Neural cell (in vitro differentiated cells): ENCODE results near the gene PTOV1. TPM values are rescaled to one million over a fixed set of nuclear protein-coding genes. Genes with fewer than 3 reads are reported as not detected.

ENCODE experiments used
- H2AFZ ChIP-seq: fragments of 200-600, 300-800 bp; sonication (generic), shearing (Covaris generic); 2 replicates; pipeline ENCODE4 v1.6.0; 2014; ENCODE audit warnings: low read depth, mild to moderate bottlenecking, antibody characterized with exemption, low read length, moderate library complexity
- H3F3A ChIP-seq: fragments of 200-600 bp; shearing (Covaris generic); 2 replicates; pipeline ENCODE4 v1.6.1; 2016; ENCODE audit warnings: mild to moderate bottlenecking, moderate library complexity, mixed read lengths, antibody characterized with exemption, low read length; ENCODE audit not compliant: insufficient read depth, poor library complexity, severe bottlenecking
- H3K27ac ChIP-seq: fragments of 200-600, 300-800 bp; sonication (generic), shearing (Covaris generic); 2 replicates; pipeline ENCODE4 v1.5.1; 2014; ENCODE audit warnings: mild to moderate bottlenecking, low read length, moderate library complexity
- H3K27me3 ChIP-seq: fragments of 300-800, 200-600 bp; sonication (generic), shearing (Covaris generic); 2 replicates; pipeline ENCODE4 v1.6.0; 2014; ENCODE audit warnings: mild to moderate bottlenecking, low read depth, low read length, moderate library complexity; ENCODE audit not compliant: insufficient read depth
- H3K36me3 ChIP-seq: fragments of 300-800, 200-600 bp; sonication (generic), shearing (Covaris generic); 2 replicates; pipeline ENCODE4 v1.5.1; 2014; ENCODE audit warnings: mild to moderate bottlenecking, antibody characterized with exemption, low read length, moderate library complexity; ENCODE audit not compliant: insufficient read depth
- H3K4me2 ChIP-seq: fragments of 300-800, 200-600 bp; sonication (generic), shearing (Covaris generic); 2 replicates; pipeline ENCODE4 v1.6.0; 2014; ENCODE audit warnings: mild to moderate bottlenecking, low read length
- H3K4me3 ChIP-seq: fragments of 300-800, 200-600 bp; sonication (generic), shearing (Covaris generic); 2 replicates; pipeline ENCODE4 v1.5.1; 2014; ENCODE audit warnings: mild to moderate bottlenecking, low read length, moderate library complexity
- H3K79me2 ChIP-seq: fragments of 200-600 bp; shearing (Covaris generic); replicated peaks from 2 replicates; pipeline ENCODE4 v1.6.0; 2014; ENCODE audit warnings: mild to moderate bottlenecking, low read length, moderate library complexity; ENCODE audit not compliant: insufficient read depth
- H3K9ac ChIP-seq: fragments of 300-800, 200-600 bp; sonication (generic), shearing (Covaris generic); 2 replicates; pipeline ENCODE4 v1.6.1; 2016; ENCODE audit warnings: mild to moderate bottlenecking, low read length, mixed read lengths
- H3K9me2 ChIP-seq: fragments of 200-600 bp; shearing (Covaris generic); 2 replicates; pipeline ENCODE4 v1.6.1; 2016; ENCODE audit warnings: mild to moderate bottlenecking, low read length, mixed read lengths; ENCODE audit not compliant: insufficient read depth
- H3K9me3 ChIP-seq: fragments of 200-600, 300-800 bp; sonication (generic), shearing (Covaris generic); 2 replicates; pipeline ENCODE4 v1.6.1; 2016; ENCODE audit warnings: mild to moderate bottlenecking, mixed run types, low read length, moderate library complexity, mixed read lengths
- H4K20me1 ChIP-seq: fragments of 200-600 bp; shearing (Covaris generic); 2 replicates; pipeline ENCODE4 v1.6.1; 2016; ENCODE audit warnings: mild to moderate bottlenecking, mixed run types; ENCODE audit not compliant: insufficient read depth
- EP300 ChIP-seq: fragments of 450-650 bp; conservative IDR thresholded peaks from 2 replicates; pipeline ENCODE4 v1.6.1; 2014; ENCODE audit warnings: antibody characterized with exemption, mild to moderate bottlenecking, moderate library complexity; ENCODE audit not compliant: poor library complexity, severe bottlenecking
- EZH2 ChIP-seq: fragments of 200-600, 300-800 bp; shearing (Covaris generic), sonication (generic); IDR thresholded peaks from 2 replicates; pipeline ENCODE4 v1.6.1; 2014; ENCODE audit warnings: antibody characterized with exemption, low read length, borderline replicate concordance, mild to moderate bottlenecking; ENCODE audit not compliant: insufficient read depth, poor library complexity, severe bottlenecking
- MXI1 ChIP-seq: fragments of 450-650 bp; conservative IDR thresholded peaks from 2 replicates; pipeline ENCODE4 v1.6.1; 2014; ENCODE audit warnings: antibody characterized with exemption, mild to moderate bottlenecking; ENCODE audit not compliant: poor library complexity, severe bottlenecking
- POLR2AphosphoS5 ChIP-seq: IDR thresholded peaks from 2 replicates; pipeline ENCODE4 v1.6.1; 2012
- RAD21 ChIP-seq: fragments of 450-650 bp; conservative IDR thresholded peaks from 2 replicates; pipeline ENCODE4 v1.6.1; 2014; ENCODE audit warnings: antibody characterized with exemption, mild to moderate bottlenecking, moderate library complexity
- SMC3 ChIP-seq: fragments of 450-650 bp; conservative IDR thresholded peaks from 2 replicates; pipeline ENCODE4 v1.6.1; 2014; ENCODE audit warnings: antibody characterized with exemption, mild to moderate bottlenecking, moderate library complexity; ENCODE audit not compliant: poor library complexity
- TAF1 ChIP-seq: IDR thresholded peaks from 2 replicates; pipeline ENCODE4 v1.6.1; 2012; ENCODE audit warnings: low read depth
- polyA plus RNA-seq: library from polyadenylated mRNA; depleted of rRNA; stranded (reverse); fragments of >200 nt; gene quantifications from 2 replicates; pipeline ENCODE4 v1.2.3, GENCODE V29; 2014
- TF ChIP-seq, protein P1 (sequence below): IDR thresholded peaks from 2 replicates; pipeline ENCODE4 v1.6.1; 2012; ENCODE audit warnings: borderline replicate concordance
- TF ChIP-seq, protein P2 (sequence below): fragments of 450-650 bp; IDR thresholded peaks from 2 replicates; pipeline ENCODE4 v1.5.1; 2014; ENCODE audit warnings: antibody characterized with exemption, mild to moderate bottlenecking, moderate library complexity; ENCODE audit not compliant: poor library complexity, severe bottlenecking

PTOV1 gene
- polyA plus RNA-seq, 1 donor from 2014 or later: 199 TPM

DNA sequence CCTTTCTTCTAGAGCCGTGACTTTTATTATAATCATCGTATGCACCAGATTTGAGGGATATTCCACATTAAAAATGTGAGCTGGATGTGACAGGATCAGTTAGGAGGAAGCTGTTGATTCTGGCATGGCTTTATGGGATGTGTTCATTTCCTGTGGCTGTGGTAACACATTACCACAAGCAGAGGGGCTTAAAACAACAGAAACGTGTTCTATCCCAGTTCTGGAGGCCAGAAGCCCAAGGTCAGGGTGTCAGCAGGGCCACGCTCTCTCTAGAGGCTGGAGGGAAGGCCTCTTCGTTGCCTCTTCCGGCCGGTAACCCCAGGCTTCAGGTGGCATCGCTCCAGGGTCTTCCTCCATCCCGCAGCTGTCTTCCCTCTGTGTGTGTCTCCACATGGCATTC is 18.4 kb upstream of the PTOV1 start:
- TF ChIP-seq SMC3 (no peak), POLR2AphosphoS5 (no peak), EZH2 (no peak), RAD21 (no peak), EP300 (no peak), TAF1 (no peak), MXI1 (no peak)
- TF ChIP-seq, protein P1, sequence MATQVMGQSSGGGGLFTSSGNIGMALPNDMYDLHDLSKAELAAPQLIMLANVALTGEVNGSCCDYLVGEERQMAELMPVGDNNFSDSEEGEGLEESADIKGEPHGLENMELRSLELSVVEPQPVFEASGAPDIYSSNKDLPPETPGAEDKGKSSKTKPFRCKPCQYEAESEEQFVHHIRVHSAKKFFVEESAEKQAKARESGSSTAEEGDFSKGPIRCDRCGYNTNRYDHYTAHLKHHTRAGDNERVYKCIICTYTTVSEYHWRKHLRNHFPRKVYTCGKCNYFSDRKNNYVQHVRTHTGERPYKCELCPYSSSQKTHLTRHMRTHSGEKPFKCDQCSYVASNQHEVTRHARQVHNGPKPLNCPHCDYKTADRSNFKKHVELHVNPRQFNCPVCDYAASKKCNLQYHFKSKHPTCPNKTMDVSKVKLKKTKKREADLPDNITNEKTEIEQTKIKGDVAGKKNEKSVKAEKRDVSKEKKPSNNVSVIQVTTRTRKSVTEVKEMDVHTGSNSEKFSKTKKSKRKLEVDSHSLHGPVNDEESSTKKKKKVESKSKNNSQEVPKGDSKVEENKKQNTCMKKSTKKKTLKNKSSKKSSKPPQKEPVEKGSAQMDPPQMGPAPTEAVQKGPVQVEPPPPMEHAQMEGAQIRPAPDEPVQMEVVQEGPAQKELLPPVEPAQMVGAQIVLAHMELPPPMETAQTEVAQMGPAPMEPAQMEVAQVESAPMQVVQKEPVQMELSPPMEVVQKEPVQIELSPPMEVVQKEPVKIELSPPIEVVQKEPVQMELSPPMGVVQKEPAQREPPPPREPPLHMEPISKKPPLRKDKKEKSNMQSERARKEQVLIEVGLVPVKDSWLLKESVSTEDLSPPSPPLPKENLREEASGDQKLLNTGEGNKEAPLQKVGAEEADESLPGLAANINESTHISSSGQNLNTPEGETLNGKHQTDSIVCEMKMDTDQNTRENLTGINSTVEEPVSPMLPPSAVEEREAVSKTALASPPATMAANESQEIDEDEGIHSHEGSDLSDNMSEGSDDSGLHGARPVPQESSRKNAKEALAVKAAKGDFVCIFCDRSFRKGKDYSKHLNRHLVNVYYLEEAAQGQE: no peak
- TF ChIP-seq, protein P2, sequence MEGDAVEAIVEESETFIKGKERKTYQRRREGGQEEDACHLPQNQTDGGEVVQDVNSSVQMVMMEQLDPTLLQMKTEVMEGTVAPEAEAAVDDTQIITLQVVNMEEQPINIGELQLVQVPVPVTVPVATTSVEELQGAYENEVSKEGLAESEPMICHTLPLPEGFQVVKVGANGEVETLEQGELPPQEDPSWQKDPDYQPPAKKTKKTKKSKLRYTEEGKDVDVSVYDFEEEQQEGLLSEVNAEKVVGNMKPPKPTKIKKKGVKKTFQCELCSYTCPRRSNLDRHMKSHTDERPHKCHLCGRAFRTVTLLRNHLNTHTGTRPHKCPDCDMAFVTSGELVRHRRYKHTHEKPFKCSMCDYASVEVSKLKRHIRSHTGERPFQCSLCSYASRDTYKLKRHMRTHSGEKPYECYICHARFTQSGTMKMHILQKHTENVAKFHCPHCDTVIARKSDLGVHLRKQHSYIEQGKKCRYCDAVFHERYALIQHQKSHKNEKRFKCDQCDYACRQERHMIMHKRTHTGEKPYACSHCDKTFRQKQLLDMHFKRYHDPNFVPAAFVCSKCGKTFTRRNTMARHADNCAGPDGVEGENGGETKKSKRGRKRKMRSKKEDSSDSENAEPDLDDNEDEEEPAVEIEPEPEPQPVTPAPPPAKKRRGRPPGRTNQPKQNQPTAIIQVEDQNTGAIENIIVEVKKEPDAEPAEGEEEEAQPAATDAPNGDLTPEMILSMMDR: no peak
- Histone ChIP-seq H3K9me3 (no peaks in the 10 kb centered on the region), H3K4me3 (no peak overlapping the region), H4K20me1 (no peaks in the 10 kb centered on the region), H3K36me3 (no peaks in the 10 kb centered on the region), H3K9me2 (no peaks in the 10 kb centered on the region), H3K27ac (no peak overlapping the region), H3F3A (no peaks in the 10 kb centered on the region), H2AFZ (no peak overlapping the region), H3K79me2 (no peaks in the 10 kb centered on the region), H3K27me3 (no peaks in the 10 kb centered on the region), H3K4me2 (no peak overlapping the region), H3K9ac (no peak overlapping the region)

DNA sequence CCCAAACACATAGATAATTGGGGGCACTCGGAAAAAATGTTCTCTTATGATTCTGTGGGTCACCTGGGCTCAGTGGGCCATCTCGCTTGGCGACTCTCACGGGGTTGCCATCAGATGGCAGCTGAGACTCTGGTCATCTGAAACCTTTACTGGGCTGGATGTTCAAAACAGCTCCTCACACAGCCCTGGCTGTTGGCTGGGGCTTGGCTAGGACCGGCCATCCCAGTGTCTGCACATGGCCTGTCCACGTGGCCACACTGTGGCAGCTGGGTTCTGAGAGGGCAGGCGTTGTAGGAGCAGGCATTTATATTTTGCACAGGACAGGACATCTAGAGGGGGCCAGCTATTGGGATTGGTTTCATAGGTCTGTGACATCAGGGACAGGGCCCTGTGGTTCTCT is 17.4 kb upstream of the PTOV1 start:
- Histone ChIP-seq H2AFZ (no peak overlapping the region), H4K20me1 (no peaks in the 10 kb centered on the region), H3F3A (no peaks in the 10 kb centered on the region), H3K36me3 (no peaks in the 10 kb centered on the region), H3K9me3 (no peaks in the 10 kb centered on the region), H3K4me2 (no peak overlapping the region), H3K9ac (no peak overlapping the region), H3K27me3 (no peaks in the 10 kb centered on the region), H3K4me3 (no peak overlapping the region), H3K79me2 (no peaks in the 10 kb centered on the region), H3K9me2 (no peaks in the 10 kb centered on the region), H3K27ac (no peak overlapping the region)
- no peak for TF ChIP-seq RAD21
- TF ChIP-seq, protein P2: no peak
- TF ChIP-seq, protein P1: no peak
- no peak for TF ChIP-seq TAF1
- TF ChIP-seq EZH2: no peak
- TF ChIP-seq POLR2AphosphoS5: no peak
- no peak for TF ChIP-seq EP300
- TF ChIP-seq SMC3: no peak
- TF ChIP-seq MXI1: no peak
